ENCODE data around the gene GREM2.

The GREM2 gene

GRCh38 chr1:240646571-240647240 is 34.8 kb upstream of the GREM2 start:
- TF ChIP-seq EGR1 (IDR thresholded peaks at IDR 0.05) (no peak), ZBTB7A (IDR thresholded peaks at IDR 0.05; ENCODE audit: low read depth) (no peak), TEAD4 (IDR thresholded peaks at IDR 0.05) (no peak), YY1 (IDR thresholded peaks at IDR 0.05; ENCODE audit: low read depth) (no peak), EP300 (IDR thresholded peaks at IDR 0.05; ENCODE audit: borderline replicate concordance) (no peak), RAD21 (IDR thresholded peaks at IDR 0.05; ENCODE audit: low read depth) (no peak), CEBPB (IDR thresholded peaks at IDR 0.05) (no peak), USF1 (IDR thresholded peaks at IDR 0.05) (no peak), TAF1 (IDR thresholded peaks at IDR 0.05; ENCODE audit: low read depth) (no peak), TCF12 (IDR thresholded peaks at IDR 0.05; ENCODE audit: low read depth) (no peak), REST (IDR thresholded peaks at IDR 0.05; ENCODE audit: low read depth) (no peak), CREB1 (IDR thresholded peaks at IDR 0.05; ENCODE audit: low read depth) (no peak), FOXM1 (IDR thresholded peaks at IDR 0.05; ENCODE audit: borderline replicate concordance, low read depth) (no peak), NFIC (IDR thresholded peaks at IDR 0.05) (no peak), MAX (IDR thresholded peaks at IDR 0.05) (no peak)

GRCh38 chr1:240644732-240645131 is 32.8 kb upstream of the GREM2 start:
- no peak for TF ChIP-seq USF1 (IDR thresholded peaks at IDR 0.05)
- TF ChIP-seq EP300 (IDR thresholded peaks at IDR 0.05; ENCODE audit: borderline replicate concordance), result no peak
- TF ChIP-seq NFIC (IDR thresholded peaks at IDR 0.05), result no peak
- no peak for TF ChIP-seq TCF12 (IDR thresholded peaks at IDR 0.05; ENCODE audit: low read depth)
- TF ChIP-seq CEBPB (IDR thresholded peaks at IDR 0.05), result no peak
- no peak for TF ChIP-seq CREB1 (IDR thresholded peaks at IDR 0.05; ENCODE audit: low read depth)
- TF ChIP-seq ZBTB7A (IDR thresholded peaks at IDR 0.05; ENCODE audit: low read depth), result no peak
- no peak for TF ChIP-seq REST (IDR thresholded peaks at IDR 0.05; ENCODE audit: low read depth)

GRCh38 chr1:240635466-240636256 is 23.7 kb upstream of the GREM2 start:
- TF ChIP-seq MAX (IDR thresholded peaks at IDR 0.05), result no peak
- no peak for TF ChIP-seq EP300 (IDR thresholded peaks at IDR 0.05; ENCODE audit: borderline replicate concordance)
- TF ChIP-seq ZBTB7A (IDR thresholded peaks at IDR 0.05; ENCODE audit: low read depth), result no peak
- no peak for TF ChIP-seq TCF12 (IDR thresholded peaks at IDR 0.05; ENCODE audit: low read depth)
- TF ChIP-seq CREB1 (IDR thresholded peaks at IDR 0.05; ENCODE audit: low read depth), result no peak
- TF ChIP-seq USF1 (IDR thresholded peaks at IDR 0.05), result no peak
- no peak for TF ChIP-seq REST (IDR thresholded peaks at IDR 0.05; ENCODE audit: low read depth)
- TF ChIP-seq NFIC (IDR thresholded peaks at IDR 0.05), result no peak
- TF ChIP-seq RAD21 (IDR thresholded peaks at IDR 0.05; ENCODE audit: low read depth), result no peak
- no peak for TF ChIP-seq EGR1 (IDR thresholded peaks at IDR 0.05)
